Measurements from ENCODE around the gene ZNF532. TPM values are rescaled to one million over a fixed set of nuclear protein-coding genes. Genes with fewer than 3 reads are reported as not detected.

Gene ZNF532
- total and polyA plus RNA-seq, 2 of the 13 experiments (the other 11 are each of a cell fraction or from before 2014, with no cell fraction given): not detected

DNA sequence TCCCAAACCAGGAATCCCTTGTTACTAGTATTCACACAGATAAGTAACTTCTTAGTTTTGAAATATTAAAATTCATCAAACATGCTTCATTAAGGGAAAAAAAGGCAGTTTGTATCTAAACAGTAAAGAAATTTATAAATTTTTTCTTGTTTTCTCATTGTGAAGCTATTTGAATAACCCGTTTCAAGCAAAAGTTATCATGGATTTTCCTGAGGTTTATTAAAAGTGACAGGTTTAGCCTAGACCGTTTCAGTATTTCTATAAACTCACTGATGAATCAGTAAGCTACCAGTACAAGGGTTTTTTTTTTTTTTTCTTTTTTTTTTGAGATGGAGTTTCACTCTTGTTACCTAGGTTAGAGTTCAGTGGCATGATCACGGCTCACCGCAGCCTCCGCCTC is 20.0 kb downstream of the ZNF532 start (continued):
- TF ChIP-seq ATF5 (CRISPR knock-in tag; IDR thresholded peaks at IDR 0.05; ENCODE audit: low read depth): no peak

GRCh38 chr18:58886431-58886830 is 21.8 kb downstream of the ZNF532 start:
- no peaks in the 10 kb centered on the region for H3K36me3 ChIP-seq (replicated peaks in 1 of 2; ENCODE audit: control insufficient read depth in 1 of 2, insufficient read depth in 2 of 2, low read length in 2 of 2)
- H4K20me1 ChIP-seq (ENCODE audit: insufficient read depth, low read length): no peaks in the 10 kb centered on the region
- no peak for DNase-seq (ENCODE audit: low spot score)
- 0% methylated on average over 3 of the region's 3 CpGs for WGBS (ENCODE audit: low lambda C conversion rate)
- ChIA-PET POLR2A (no interaction called here), CTCF (ENCODE audit: low intra/inter-chr PET ratio, low total read pairs) (no interaction called here)
- no peaks in the 10 kb centered on the region for H3K4me1 ChIP-seq (ENCODE audit: insufficient read depth, low read length)
- no peak overlapping the region for H3K4me2 ChIP-seq (ENCODE audit: low read depth, low read length)
- no peak overlapping the region for H3K4me3 ChIP-seq (replicated peaks in 1 of 3; ENCODE audit: insufficient read depth in 1 of 3, low read depth in 2 of 3, low read length in 3 of 3)
- in situ Hi-C loops (cut with HindIII; ENCODE audit: extremely low pct_ligation_motif_present, low pct_unique_long_range_greater_than_20kb) (no loop called here), intact Hi-C loops (cut with micrococcal nuclease; ENCODE audit: unreplicated experiment) (no loop called here)
- no peak for FAIRE-seq
- H2AFZ ChIP-seq (ENCODE audit: low read length): no peak overlapping the region
- H3K79me2 ChIP-seq (ENCODE audit: insufficient read depth, low read length): no peaks in the 10 kb centered on the region
- H3K9me3 ChIP-seq (ENCODE audit: low read length): no peaks in the 10 kb centered on the region
- no TSS peak for BruUV-seq (replicated peaks)
- no peak for ATAC-seq
- TF ChIP-seq ZNF607 (CRISPR knock-in tag; IDR thresholded peaks at IDR 0.05; ENCODE audit: borderline replicate concordance) (no peak), ZNF749 (CRISPR knock-in tag; IDR thresholded peaks at IDR 0.05; ENCODE audit: borderline replicate concordance) (no peak), ZFP91 (CRISPR knock-in tag; IDR thresholded peaks at IDR 0.05; ENCODE audit: borderline replicate concordance) (no peak), NFIC (IDR thresholded peaks at IDR 0.05; ENCODE audit: low read length) (no peak), ZNF160 (CRISPR knock-in tag; IDR thresholded peaks at IDR 0.05) (no peak), EP300 (IDR thresholded peaks at IDR 0.05; ENCODE audit: low read depth in 2 of 2, low read length in 2 of 2) (no peak), EP300 (CRISPR knock-in tag; IDR thresholded peaks at IDR 0.05; ENCODE audit: borderline replicate concordance) (no peak)
- TF ChIP-seq, protein P1, sequence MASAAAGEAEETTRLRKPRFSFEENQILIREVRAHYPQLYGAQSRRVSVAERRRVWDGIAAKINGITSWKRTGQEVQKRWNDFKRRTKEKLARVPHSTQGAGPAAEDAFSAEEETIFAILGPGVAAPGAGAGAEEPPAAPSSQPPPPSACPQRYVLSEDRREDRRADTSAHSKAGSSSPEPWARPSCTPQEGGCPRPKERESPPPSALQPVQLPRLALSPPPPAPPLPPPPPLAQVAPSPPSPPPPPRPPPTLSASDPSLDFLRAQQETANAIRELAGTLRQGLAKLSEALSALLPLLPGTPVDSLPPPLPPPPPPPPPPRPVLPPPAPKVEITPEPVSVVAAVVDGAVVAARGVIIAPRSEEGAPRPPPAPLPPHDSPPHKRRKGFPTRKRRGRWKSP (CRISPR knock-in tag; IDR thresholded peaks at IDR 0.05): no peak
- TF ChIP-seq, protein P2, sequence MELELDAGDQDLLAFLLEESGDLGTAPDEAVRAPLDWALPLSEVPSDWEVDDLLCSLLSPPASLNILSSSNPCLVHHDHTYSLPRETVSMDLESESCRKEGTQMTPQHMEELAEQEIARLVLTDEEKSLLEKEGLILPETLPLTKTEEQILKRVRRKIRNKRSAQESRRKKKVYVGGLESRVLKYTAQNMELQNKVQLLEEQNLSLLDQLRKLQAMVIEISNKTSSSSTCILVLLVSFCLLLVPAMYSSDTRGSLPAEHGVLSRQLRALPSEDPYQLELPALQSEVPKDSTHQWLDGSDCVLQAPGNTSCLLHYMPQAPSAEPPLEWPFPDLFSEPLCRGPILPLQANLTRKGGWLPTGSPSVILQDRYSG (CRISPR knock-in tag; IDR thresholded peaks at IDR 0.05): no peak
- peaks cover 0 to 4% of the 10 kb centered on the region in 2 experiments; a peak in 1 of 5 replicates for H3K27me3 ChIP-seq (ENCODE audit: control insufficient read depth in 1 of 2, insufficient read depth in 2 of 2, low read length in 2 of 2)
- no peak overlapping the region for H3K27ac ChIP-seq (ENCODE audit: extremely low read length, insufficient read depth, low read length)
- no peak overlapping the region for H3K9ac ChIP-seq (ENCODE audit: insufficient read depth, low read depth, low read length)
